HepG2 (cell line): ENCODE results near the gene RYR2. TPM values are rescaled to one million over a fixed set of nuclear protein-coding genes. Genes with fewer than 3 reads are reported as not detected.

Experiments
- ATAC-seq: fragments of 200-7000 bp; cut with Tn5 transposase; 3 replicates; pipeline ENCODE4 v1.9.1; 2020; ENCODE audit warnings: mild to moderate bottlenecking, moderate library complexity
- BruUV-seq: library from RNA; stranded (reverse); fragments of 400-500 nt; replicated peaks from 2 replicates; lab custom pipeline; 2021; lab: Mats Ljungman, UMichigan
- CTCF ChIA-PET: fragments of 300-600 bp; formaldehyde crosslinking; extraction: SDS; loops from one replicate; lab custom pipeline; 2021; ENCODE audit warnings: low total read pairs, inconsistent platforms, low intra/inter-chr PET ratio; lab: Yijun Ruan, JAX
- POLR2A ChIA-PET: fragments of 350-600 bp; sonication (Branson Sonifier 250); formaldehyde crosslinking; loops from one replicate; lab custom pipeline; 2020; ENCODE audit warnings: antibody characterized with exemption, inconsistent platforms; lab: Yijun Ruan, JAX
- DNase-seq: peaks from one replicate; pipeline ENCODE4 v3.0.0-alpha.2; 2015; ENCODE audit warnings: low spot score
- FAIRE-seq: peaks from 3 replicates; lab custom pipeline; 2011; peaks lifted over from hg19 to GRCh38; lab: Jason Lieb, UNC
- H2AFZ ChIP-seq: one replicate; pipeline ENCODE4 v1.6.1; 2011; ENCODE audit warnings: low read length, inconsistent platforms
- H3K27ac ChIP-seq: fragments of 300-600 bp; 3 replicates; pipeline ENCODE4 v1.8.0; 2011; ENCODE audit warnings: mixed run types, mild to moderate bottlenecking, mixed read lengths, low read length, inconsistent platforms; ENCODE audit not compliant: insufficient read depth; ENCODE audit errors: extremely low read length
- H3K27me3 ChIP-seq, 2 experiments: fragments of 200-600 bp in 1 of 2; 2 replicates in 1 of 2; 3 replicates in 1 of 2; pipeline versions ENCODE4 v1.6.0 to v1.8.0; 2011; ENCODE audit warnings: low read length in 2 of 2, mild to moderate bottlenecking in 2 of 2, moderate library complexity in 2 of 2, inconsistent platforms in 1 of 2; ENCODE audit not compliant: insufficient read depth in 2 of 2, control insufficient read depth in 1 of 2
- H3K36me3 ChIP-seq, 2 experiments: fragments of 200-600 bp in 1 of 2; replicated peaks in 1 of 2; 2 replicates in 1 of 2; 3 replicates in 1 of 2; pipeline versions ENCODE4 v1.5.1 to v1.8.0; 2011; ENCODE audit warnings: low read length in 2 of 2, inconsistent platforms in 1 of 2; ENCODE audit not compliant: insufficient read depth in 2 of 2, control insufficient read depth in 1 of 2
- H3K4me1 ChIP-seq: 2 replicates; pipeline ENCODE4 v1.5.1; 2012; ENCODE audit warnings: low read length, inconsistent platforms; ENCODE audit not compliant: insufficient read depth
- H3K4me2 ChIP-seq: 2 replicates; pipeline ENCODE4 v1.6.0; 2011; ENCODE audit warnings: low read depth, low read length, inconsistent platforms
- H3K4me3 ChIP-seq, 3 experiments: fragments of 200-600 bp in 1 of 3; sonication (generic), shearing (Covaris generic) in 1 of 3; replicated peaks in 1 of 3; 2 replicates each; pipeline ENCODE4 v1.5.1; 2011 to 2016; ENCODE audit warnings: low read length in 3 of 3, inconsistent platforms in 2 of 3, low read depth in 2 of 3, mild to moderate bottlenecking in 2 of 3, control low read depth in 1 of 3, mixed read lengths in 1 of 3; ENCODE audit not compliant: insufficient read depth in 1 of 3
- H3K79me2 ChIP-seq: one replicate; pipeline ENCODE4 v1.6.1; 2011; ENCODE audit warnings: low read length, inconsistent platforms; ENCODE audit not compliant: insufficient read depth
- H3K9ac ChIP-seq: 2 replicates; pipeline ENCODE4 v1.6.0; 2011; ENCODE audit warnings: mild to moderate bottlenecking, low read depth, low read length, inconsistent platforms; ENCODE audit not compliant: insufficient read depth
- H3K9me3 ChIP-seq: 2 replicates; pipeline ENCODE4 v1.5.1; 2012; ENCODE audit warnings: mild to moderate bottlenecking, low read length
- H4K20me1 ChIP-seq: 2 replicates; pipeline ENCODE4 v1.6.0; 2011; ENCODE audit warnings: inconsistent platforms, mild to moderate bottlenecking, low read length, moderate library complexity; ENCODE audit not compliant: insufficient read depth
- FOXA1 ChIP-seq, 2 experiments: fragments of 450-650 bp in 1 of 2; sonication (generic) in 1 of 2; formaldehyde crosslinking in 1 of 2; IDR thresholded peaks; 2 replicates each; pipeline versions ENCODE4 v1.4.0 to v1.6.1; 2016 to 2020; ENCODE audit warnings: missing genetic modification reagents in 1 of 2
- HIC2 ChIP-seq: sonication (generic); formaldehyde crosslinking; IDR thresholded peaks from 2 replicates; pipeline ENCODE4 v1.9.0; 2022; ENCODE audit warnings: low read depth, missing genetic modification reagents
- MIER3 ChIP-seq: IDR thresholded peaks from 2 replicates; pipeline ENCODE4 v1.6.1; 2016; ENCODE audit warnings: missing compliant biosample characterization, borderline replicate concordance
- MXD1 ChIP-seq: sonication (generic); formaldehyde crosslinking; IDR thresholded peaks from 2 replicates; pipeline ENCODE4 v1.4.0; 2020; ENCODE audit warnings: mild to moderate bottlenecking, missing genetic modification reagents
- NFKBIZ ChIP-seq: IDR thresholded peaks from 2 replicates; pipeline ENCODE4 v1.6.1; 2018; ENCODE audit warnings: missing genetic modification reagents, missing compliant biosample characterization
- PHF8 ChIP-seq: sonication (generic); formaldehyde crosslinking; IDR thresholded peaks from 2 replicates; pipeline ENCODE4 v1.5.0; 2020; ENCODE audit warnings: missing genetic modification reagents
- TRIM22 ChIP-seq: fragments of 450-650 bp; IDR thresholded peaks from 2 replicates; pipeline ENCODE4 v1.6.1; 2017
- YY1 ChIP-seq: IDR thresholded peaks from 2 replicates; pipeline ENCODE4 v1.6.1; 2011; ENCODE audit warnings: low read length, low read depth, moderate library complexity, mild to moderate bottlenecking; ENCODE audit not compliant: insufficient read depth, insufficient replicate concordance
- ZNF282 ChIP-seq: fragments of 450-650 bp; IDR thresholded peaks from 2 replicates; pipeline ENCODE4 v1.6.1; 2018; ENCODE audit not compliant: partially characterized antibody
- ZNF513 ChIP-seq: sonication (generic); formaldehyde crosslinking; conservative IDR thresholded peaks from 2 replicates; pipeline ENCODE4 v1.5.0; 2020; ENCODE audit warnings: missing genetic modification reagents
- ZNF558 ChIP-seq: sonication (generic); formaldehyde crosslinking; IDR thresholded peaks from 2 replicates; pipeline ENCODE4 v1.9.0; 2022; ENCODE audit warnings: mild to moderate bottlenecking, missing genetic modification reagents, borderline replicate concordance
- ZNF614 ChIP-seq: IDR thresholded peaks from 2 replicates; pipeline ENCODE4 v1.6.1; 2018; ENCODE audit warnings: missing biosample characterization, missing genetic modification reagents, inconsistent platforms, borderline replicate concordance
- ZNF660 ChIP-seq: sonication (generic); formaldehyde crosslinking; IDR thresholded peaks from 2 replicates; pipeline ENCODE4 v1.5.1; 2020; ENCODE audit warnings: mild to moderate bottlenecking, low read depth, missing genetic modification reagents, borderline replicate concordance
- WGBS: methylation state at CpG from one replicate; pipeline ENCODE4 v1.1.6; 2017; ENCODE audit warnings: low lambda C conversion rate; 5-methylcytosine and 5-hydroxymethylcytosine counted together
- in situ Hi-C: cut with HindIII; loops from 2 replicates; pipeline ENCODE4 v1.10.0; 2017; ENCODE audit warnings: low pct_unique_long_range_greater_than_20kb; ENCODE audit not compliant: extremely low pct_ligation_motif_present
- intact Hi-C: fragments of 100-400 bp; cut with micrococcal nuclease; formaldehyde crosslinking; loops from one replicate; pipeline ENCODE4 v1.10.0; 2022; ENCODE audit not compliant: unreplicated experiment
- polyA plus RNA-seq, 8 experiments: library from polyadenylated mRNA; depleted of rRNA in 3 of 8; stranded (reverse) in 7 of 8; unstranded in 1 of 8; fragments of >200 nt; fragmentation: Illumina TruSeq in 4 of 8; extraction: Trizol in 4 of 8; gene quantifications; 2 replicates each; pipeline versions ENCODE4 v1.2.1 to v1.2.3, GENCODE V29; 2011 to 2016; ENCODE audit warnings: low read depth in 4 of 8, missing spikeins in 1 of 8, mixed read lengths in 1 of 8; ENCODE audit not compliant: insufficient read depth in 1 of 8
- total RNA-seq, 5 experiments: library from RNA; depleted of rRNA; stranded (reverse); fragments of >200 nt; fragmentation: Illumina TruSeq; extraction: Trizol; gene quantifications; 2 replicates each; pipeline ENCODE4 v1.2.3, GENCODE V29; 2016; ENCODE audit warnings: low read depth in 1 of 5
- TF ChIP-seq, protein P1 (sequence below): sonication (generic); formaldehyde crosslinking; IDR thresholded peaks from 2 replicates; pipeline ENCODE4 v1.8.1; 2023; ENCODE audit warnings: missing genetic modification reagents, inconsistent platforms, borderline replicate concordance

RYR2 gene
- total and polyA plus RNA-seq, 2 of the 13 experiments (the other 11 are each of a cell fraction or from before 2014, with no cell fraction given): not detected

DNA sequence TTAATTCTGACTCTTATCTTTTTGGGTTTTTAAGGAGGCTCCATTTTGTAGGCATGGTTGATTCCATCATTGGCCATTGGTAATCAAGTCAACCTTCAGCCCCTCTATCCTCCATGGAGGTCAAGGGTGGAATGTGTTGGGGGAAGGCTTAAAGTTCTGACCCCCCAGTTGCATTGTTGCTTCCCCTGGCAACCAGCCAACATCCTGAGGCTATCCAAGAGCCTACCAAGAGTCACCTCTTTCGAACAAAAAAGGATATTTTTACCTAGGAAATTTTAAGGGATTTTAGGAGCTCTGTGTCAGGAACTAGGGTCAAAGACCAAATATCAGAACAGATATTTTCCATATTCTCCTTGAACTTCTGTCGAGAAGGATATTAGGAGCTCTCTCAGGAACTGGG, 251.8 kb downstream of the RYR2 start:
- Histone ChIP-seq H3K36me3 (no peaks in the 10 kb centered on the region), H3K4me3 (no peak overlapping the region), H3K27me3 (no peaks in the 10 kb centered on the region), H3K79me2 (no peaks in the 10 kb centered on the region), H4K20me1 (no peaks in the 10 kb centered on the region), H3K9ac (no peak overlapping the region), H3K4me2 (no peak overlapping the region), H3K27ac (no peak overlapping the region), H2AFZ (no peak overlapping the region), H3K4me1 (no peaks in the 10 kb centered on the region), H3K9me3 (no peaks in the 10 kb centered on the region)
- ChIA-PET CTCF (no interaction called here), POLR2A (no interaction called here)
- DNase-seq (no peak), ATAC-seq (no peak), FAIRE-seq (no peak)
- TF ChIP-seq MIER3 (CRISPR knock-in tag): no peak
- TF ChIP-seq ZNF282: no peak
- no peak for TF ChIP-seq ZNF513 (CRISPR knock-in tag)
- TF ChIP-seq HIC2: no peak
- no peak for TF ChIP-seq NFKBIZ (CRISPR knock-in tag)
- no peak for TF ChIP-seq YY1
- TF ChIP-seq, protein P1, sequence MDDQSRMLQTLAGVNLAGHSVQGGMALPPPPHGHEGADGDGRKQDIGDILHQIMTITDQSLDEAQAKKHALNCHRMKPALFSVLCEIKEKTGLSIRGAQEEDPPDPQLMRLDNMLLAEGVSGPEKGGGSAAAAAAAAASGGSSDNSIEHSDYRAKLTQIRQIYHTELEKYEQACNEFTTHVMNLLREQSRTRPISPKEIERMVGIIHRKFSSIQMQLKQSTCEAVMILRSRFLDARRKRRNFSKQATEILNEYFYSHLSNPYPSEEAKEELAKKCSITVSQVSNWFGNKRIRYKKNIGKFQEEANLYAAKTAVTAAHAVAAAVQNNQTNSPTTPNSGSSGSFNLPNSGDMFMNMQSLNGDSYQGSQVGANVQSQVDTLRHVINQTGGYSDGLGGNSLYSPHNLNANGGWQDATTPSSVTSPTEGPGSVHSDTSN (CRISPR knock-in tag): no peak
- TF ChIP-seq TRIM22: no peak
- TF ChIP-seq ZNF660: no peak
- TF ChIP-seq PHF8 (CRISPR knock-in tag): no peak
- TF ChIP-seq FOXA1 (IDR thresholded peaks at IDR 0.05): no peak
- TF ChIP-seq FOXA1 (CRISPR knock-in tag; IDR thresholded peaks at IDR 0.05): no peak
- no peak for TF ChIP-seq ZNF614 (CRISPR knock-in tag)
- TF ChIP-seq MXD1 (CRISPR knock-in tag): no peak
- no peak for TF ChIP-seq ZNF558
- BruUV-seq: no TSS peak
- in situ Hi-C loops: no loop called here
- 13% methylated on average over 2 of the region's 2 CpGs for WGBS
- intact Hi-C loops: no loop called here
